ENCODE measurements around the gene TRPM3.

GRCh38 chr9:70801181-70801829 lies 320.1 kb downstream of the TRPM3 start:
- TF ChIP-seq EZH2 (IDR thresholded peaks at IDR 0.05) (no peak), POLR2AphosphoS5 (IDR thresholded peaks at IDR 0.05; ENCODE audit: borderline replicate concordance, low read depth, low read length) (no peak), FOXP2 (optimal IDR thresholded peaks at IDR 0.05; ENCODE audit: control extremely low read depth, extremely low read length, insufficient read depth) (no peak)
